ENCODE results near the gene LCLAT1. TPM values are rescaled to one million over a fixed set of nuclear protein-coding genes. Genes with fewer than 3 reads are reported as not detected.

The LCLAT1 gene
- total RNA-seq, 1 donor from 2014 or later: 41.0 TPM

DNA sequence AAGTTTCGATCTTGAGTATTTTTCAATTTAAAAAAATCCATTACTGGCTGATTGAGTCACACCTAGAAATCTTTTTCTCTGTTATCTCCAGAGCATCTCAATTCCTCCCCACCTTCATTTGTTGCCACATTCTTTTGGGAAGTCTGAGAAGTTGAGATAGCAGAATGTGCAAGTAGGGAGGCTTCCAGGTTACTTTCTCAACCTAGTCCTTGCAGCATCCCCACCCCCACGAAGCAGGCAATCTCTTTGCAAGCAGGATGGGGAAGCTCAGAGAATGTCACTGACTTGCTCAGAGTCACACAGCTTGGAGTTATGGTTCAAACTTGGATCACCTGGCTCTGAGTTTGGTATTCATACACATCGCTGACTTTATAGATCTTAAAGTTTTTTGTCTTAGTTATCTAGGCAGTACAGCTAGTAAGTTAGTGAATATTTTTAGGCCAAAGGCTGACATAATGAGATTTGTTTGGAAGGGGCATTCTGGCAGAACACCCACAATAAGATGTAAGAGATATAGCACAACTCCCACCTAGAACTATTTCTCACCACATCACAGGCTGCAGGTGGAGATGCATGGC, 25.9 kb upstream of the LCLAT1 start:
- no peaks in the 10 kb centered on the region for H3K9me3 ChIP-seq (replicated peaks)
- H3K27ac ChIP-seq (replicated peaks): peak overlapping the region; percentile 88
- TF ChIP-seq, protein P1, sequence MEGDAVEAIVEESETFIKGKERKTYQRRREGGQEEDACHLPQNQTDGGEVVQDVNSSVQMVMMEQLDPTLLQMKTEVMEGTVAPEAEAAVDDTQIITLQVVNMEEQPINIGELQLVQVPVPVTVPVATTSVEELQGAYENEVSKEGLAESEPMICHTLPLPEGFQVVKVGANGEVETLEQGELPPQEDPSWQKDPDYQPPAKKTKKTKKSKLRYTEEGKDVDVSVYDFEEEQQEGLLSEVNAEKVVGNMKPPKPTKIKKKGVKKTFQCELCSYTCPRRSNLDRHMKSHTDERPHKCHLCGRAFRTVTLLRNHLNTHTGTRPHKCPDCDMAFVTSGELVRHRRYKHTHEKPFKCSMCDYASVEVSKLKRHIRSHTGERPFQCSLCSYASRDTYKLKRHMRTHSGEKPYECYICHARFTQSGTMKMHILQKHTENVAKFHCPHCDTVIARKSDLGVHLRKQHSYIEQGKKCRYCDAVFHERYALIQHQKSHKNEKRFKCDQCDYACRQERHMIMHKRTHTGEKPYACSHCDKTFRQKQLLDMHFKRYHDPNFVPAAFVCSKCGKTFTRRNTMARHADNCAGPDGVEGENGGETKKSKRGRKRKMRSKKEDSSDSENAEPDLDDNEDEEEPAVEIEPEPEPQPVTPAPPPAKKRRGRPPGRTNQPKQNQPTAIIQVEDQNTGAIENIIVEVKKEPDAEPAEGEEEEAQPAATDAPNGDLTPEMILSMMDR (IDR thresholded peaks at IDR 0.05; ENCODE audit: borderline replicate concordance): no peak
- H3K4me1 ChIP-seq: peaks cover 48% of the 10 kb centered on the region
- H3K4me3 ChIP-seq: peak overlapping the region; percentile 44
- DNase-seq: no peak
- H3K27me3 ChIP-seq (ENCODE audit: low read depth): no peaks in the 10 kb centered on the region
- intact Hi-C loops (cut with micrococcal nuclease): no loop called here
- H3K36me3 ChIP-seq: no peaks in the 10 kb centered on the region

- H3K27me3 ChIP-seq (ENCODE audit: low read depth): no peaks in the 10 kb centered on the region
- peak overlapping the region; percentile 44 for H3K4me3 ChIP-seq
- no peaks in the 10 kb centered on the region for H3K9me3 ChIP-seq (replicated peaks)
- peak overlapping the region; percentile 88 for H3K27ac ChIP-seq (replicated peaks)
- intact Hi-C loops (cut with micrococcal nuclease): no loop called here
- no peaks in the 10 kb centered on the region for H3K36me3 ChIP-seq
- peaks cover 41% of the 10 kb centered on the region for H3K4me1 ChIP-seq
- TF ChIP-seq, protein P1 (IDR thresholded peaks at IDR 0.05; ENCODE audit: borderline replicate concordance): no peak
- no peak for DNase-seq
These were observed 25.2 kb upstream of the LCLAT1 start for GRCh38 chr2:30421604-30422443.

- Histone ChIP-seq H3K4me1 (peaks cover 33% of the 10 kb centered on the region), H3K27ac (replicated peaks) (peak overlapping the region; percentile 88), H3K4me3 (peak overlapping the region; percentile 44)
These were observed 24.5 kb upstream of the LCLAT1 start for GRCh38 chr2:30422444-30423040.

GRCh38 chr2:30424231-30424630, 22.8 kb upstream of the LCLAT1 start:
- TF ChIP-seq, protein P1 (IDR thresholded peaks at IDR 0.05; ENCODE audit: borderline replicate concordance): no peak
- no peaks in the 10 kb centered on the region for H3K9me3 ChIP-seq (replicated peaks)
- H3K36me3 ChIP-seq: no peaks in the 10 kb centered on the region
- H3K4me1 ChIP-seq: peaks cover 30% of the 10 kb centered on the region
- intact Hi-C loops (cut with micrococcal nuclease): no loop called here
- no peak overlapping the region for H3K27ac ChIP-seq (replicated peaks)
- no peak for DNase-seq
- H3K27me3 ChIP-seq (ENCODE audit: low read depth): no peaks in the 10 kb centered on the region
- H3K4me3 ChIP-seq: no peak overlapping the region

More at GRCh38 chr2:30422444-30423040, 24.5 kb upstream of the LCLAT1 start:
- TF ChIP-seq, protein P1 (IDR thresholded peaks at IDR 0.05; ENCODE audit: borderline replicate concordance): no peak
- Histone ChIP-seq H3K36me3 (no peaks in the 10 kb centered on the region), H3K9me3 (replicated peaks) (no peaks in the 10 kb centered on the region), H3K27me3 (ENCODE audit: low read depth) (no peaks in the 10 kb centered on the region)
- intact Hi-C loops (cut with micrococcal nuclease): no loop called here
- peak; percentile 29 for DNase-seq

DNA sequence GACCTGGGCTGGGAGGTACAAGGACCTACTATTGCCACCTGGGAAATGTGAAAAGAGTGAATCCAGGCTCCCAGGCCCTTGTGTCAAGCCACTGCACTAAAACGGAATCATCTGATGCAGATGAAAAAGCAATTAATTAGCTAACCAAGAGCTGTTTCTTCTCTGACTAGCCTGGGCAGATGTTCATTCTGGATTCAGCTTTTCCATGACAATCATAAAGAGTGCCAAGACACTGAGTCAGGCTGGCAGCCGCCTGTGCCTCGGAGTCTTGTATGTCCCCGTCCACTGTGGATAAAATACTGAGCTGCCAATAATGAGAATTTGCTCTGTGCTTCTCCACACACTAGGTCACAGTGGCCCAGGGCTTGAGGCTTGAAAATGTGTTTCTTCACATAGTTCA, 21.7 kb upstream of the LCLAT1 start:
- Histone ChIP-seq H3K4me1 (peaks cover 30% of the 10 kb centered on the region), H3K27ac (replicated peaks) (no peak overlapping the region), H3K27me3 (ENCODE audit: low read depth) (no peaks in the 10 kb centered on the region), H3K9me3 (replicated peaks) (no peaks in the 10 kb centered on the region), H3K4me3 (no peak overlapping the region), H3K36me3 (no peaks in the 10 kb centered on the region)
- intact Hi-C loops (cut with micrococcal nuclease): no loop called here
- DNase-seq: no peak
- TF ChIP-seq, protein P1 (IDR thresholded peaks at IDR 0.05; ENCODE audit: borderline replicate concordance): no peak

Data from left ventricle myocardium inferior (tissue), 1 donor.